Endodermal cell (in vitro differentiated cells): ENCODE measurements around the gene PLEKHG4B. TPM values are rescaled to one million over a fixed set of nuclear protein-coding genes. Genes with fewer than 3 reads are reported as not detected.
"Not testable (repeated sequence)": the region's sequence is repeated elsewhere in the genome, so short reads cannot be mapped to it uniquely, and the experiment has no call there.

Source experiments
- DNase-seq: peaks from one replicate; pipeline ENCODE4 v3.0.0-alpha.2; 2017
- H3K27ac ChIP-seq: 2 replicates; pipeline ENCODE4 v1.5.1; 2013; ENCODE audit warnings: mild to moderate bottlenecking, low read depth, low read length, moderate library complexity
- H3K27me3 ChIP-seq: 2 replicates; pipeline ENCODE4 v1.6.1; 2013; ENCODE audit warnings: mild to moderate bottlenecking, low read length, moderate library complexity; ENCODE audit not compliant: insufficient read depth, control insufficient read depth, poor library complexity, severe bottlenecking
- H3K36me3 ChIP-seq: 2 replicates; pipeline ENCODE4 v1.7.0; 2013; ENCODE audit warnings: mild to moderate bottlenecking, low read length, moderate library complexity; ENCODE audit not compliant: control insufficient read depth, insufficient read depth
- H3K4me1 ChIP-seq: one replicate; pipeline ENCODE4 v1.7.0; 2013; ENCODE audit warnings: low read length; ENCODE audit not compliant: control insufficient read depth, insufficient read depth
- H3K4me3 ChIP-seq: 2 replicates; pipeline ENCODE4 v1.5.1; 2013; ENCODE audit warnings: mild to moderate bottlenecking, low read length, moderate library complexity
- H3K9ac ChIP-seq: 2 replicates; pipeline ENCODE4 v1.6.1; 2013; ENCODE audit warnings: mild to moderate bottlenecking, low read length, moderate library complexity; ENCODE audit not compliant: poor library complexity, severe bottlenecking; ENCODE audit errors: extremely low read depth
- H3K9me3 ChIP-seq: 2 replicates; pipeline ENCODE4 v1.6.1; 2013; ENCODE audit warnings: mild to moderate bottlenecking, low read length, moderate library complexity; ENCODE audit not compliant: control insufficient read depth
- H3K27ac Mint-ChIP-seq: 2 replicates; pipeline ENCODE4 v1.8.0; 2020; ENCODE audit warnings: mixed read lengths
- H3K27me3 Mint-ChIP-seq: 2 replicates; pipeline ENCODE4 v1.8.0; 2021; ENCODE audit warnings: mild to moderate bottlenecking, mixed read lengths; ENCODE audit not compliant: insufficient read depth
- H3K36me3 Mint-ChIP-seq: 2 replicates; pipeline ENCODE4 v1.8.0; 2020; ENCODE audit warnings: low read depth, mixed read lengths
- H3K4me1 Mint-ChIP-seq: 2 replicates; pipeline ENCODE4 v1.8.0; 2020; ENCODE audit warnings: mixed read lengths
- H3K4me3 Mint-ChIP-seq: 2 replicates; pipeline ENCODE4 v1.8.0; 2020; ENCODE audit warnings: mild to moderate bottlenecking, moderate library complexity, mixed read lengths
- H3K9me3 Mint-ChIP-seq: 2 replicates; pipeline ENCODE4 v1.8.0; 2020; ENCODE audit warnings: mild to moderate bottlenecking, mixed read lengths
- CTCF ChIP-seq: fragments of 200-600 bp; sonication (generic); conservative IDR thresholded peaks from 2 replicates; pipeline ENCODE4 v1.5.0; 2021; ENCODE audit warnings: antibody characterized with exemption, mild to moderate bottlenecking
- WGBS, 2 experiments: methylation state at CpG; one replicate each; pipeline versions ENCODE4 v1.1.5 to v1.1.7; 2013; ENCODE audit warnings: missing lambda C conversion rate in 2 of 2, mixed read lengths in 1 of 2; ENCODE audit not compliant: insufficient coverage in 1 of 2, insufficient read length in 1 of 2; 5-methylcytosine and 5-hydroxymethylcytosine counted together
- total RNA-seq, 2 donors: library from RNA; stranded (reverse); fragmentation: NEBNext Ultra II Directional in 1 of 2; extraction: Animal tissue kit (Norgen Biotek cat#: 25700) in 1 of 2; gene quantifications; 2 replicates in 1 of 2; 3 replicates in 1 of 2; pipeline ENCODE4 v1.2.1, GENCODE V29; 2021

The PLEKHG4B gene
- total RNA-seq, 2 donors from 2014 or later = 16.3 to 22.8 TPM

GRCh38 chr5:96976-97660 is 5.2 kb downstream of the PLEKHG4B start:
- Mint-ChIP-seq H3K9me3 (peaks cover 4% of the 10 kb centered on the region), H3K4me3 (no peak overlapping the region), H3K4me1 (peaks cover 6% of the 10 kb centered on the region), H3K27me3 (peaks cover 75% of the 10 kb centered on the region), H3K27ac (no peak overlapping the region), H3K36me3 (peaks cover 26% of the 10 kb centered on the region)
- TF ChIP-seq CTCF = no peak
- no peak for DNase-seq
- peaks cover 15% of the 10 kb centered on the region for H3K9me3 ChIP-seq
- 83 to 95% methylated on average over 12 to 16 of the region's 17 CpGs for WGBS, 2 experiments
- H3K27me3 ChIP-seq = peaks cover 72% of the 10 kb centered on the region
- H3K4me1 ChIP-seq = no peaks in the 10 kb centered on the region
- no peak overlapping the region for H3K9ac ChIP-seq
- no peaks in the 10 kb centered on the region for H3K36me3 ChIP-seq
- no peak overlapping the region for H3K27ac ChIP-seq
- no peak overlapping the region for H3K4me3 ChIP-seq

- Mint-ChIP-seq H3K36me3 (peaks cover 26% of the 10 kb centered on the region), H3K4me1 (peaks cover 6% of the 10 kb centered on the region), H3K27ac (no peak overlapping the region)
Observed at GRCh38 chr5:99815-100214, 7.8 kb downstream of the PLEKHG4B start.

DNA sequence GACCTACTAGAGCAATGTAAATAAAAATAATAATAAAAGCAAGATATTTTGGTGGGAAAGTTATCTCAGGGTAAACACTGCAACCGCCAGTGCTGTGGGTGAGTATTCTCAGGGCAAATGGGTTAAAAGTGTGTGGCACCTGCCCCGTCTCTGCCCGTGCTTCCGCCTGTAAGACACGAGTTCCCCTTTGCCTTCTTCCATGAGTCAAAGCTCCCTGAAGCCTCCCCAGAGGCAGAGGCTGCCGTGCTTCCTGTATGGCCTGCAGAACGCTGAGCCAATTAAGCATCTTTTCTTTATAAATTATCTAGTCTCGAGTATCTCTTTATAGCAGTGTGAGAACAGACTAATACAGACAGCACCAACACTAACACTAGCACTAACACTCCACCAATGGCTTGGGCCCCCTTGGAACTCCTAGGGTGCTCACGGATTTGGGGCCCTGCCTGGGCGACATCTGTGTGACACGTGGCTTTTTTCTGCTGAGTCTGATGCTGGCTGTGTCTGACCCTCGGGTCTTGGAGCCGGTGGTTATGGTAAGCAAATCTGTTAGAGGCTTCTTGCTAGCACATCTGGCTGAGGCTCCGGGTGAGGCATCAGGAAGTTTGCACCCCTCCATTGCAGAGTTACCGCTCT is 10.6 kb downstream of the PLEKHG4B start:
- Histone ChIP-seq H3K27me3 (peaks cover 68% of the 10 kb centered on the region), H3K9ac (no peak overlapping the region), H3K27ac (no peak overlapping the region), H3K36me3 (no peaks in the 10 kb centered on the region), H3K9me3 (peaks cover 17% of the 10 kb centered on the region), H3K4me3 (no peak overlapping the region), H3K4me1 (no peaks in the 10 kb centered on the region)
- TF ChIP-seq CTCF = no peak
- no peak for DNase-seq
- Mint-ChIP-seq H3K36me3 (peaks cover 8% of the 10 kb centered on the region), H3K27ac (no peak overlapping the region), H3K4me3 (no peak overlapping the region), H3K27me3 (peaks cover 75% of the 10 kb centered on the region), H3K4me1 (peaks cover 15% of the 10 kb centered on the region), H3K9me3 (peaks cover 4% of the 10 kb centered on the region)
- WGBS, 2 experiments = 76 to 82% methylated on average over 9 to 15 of the region's 15 CpGs

More at GRCh38 chr5:99815-100214, 7.8 kb downstream of the PLEKHG4B start:
- H3K9ac ChIP-seq = no peak overlapping the region
- H3K4me1 ChIP-seq = no peaks in the 10 kb centered on the region
- no peaks in the 10 kb centered on the region for H3K36me3 ChIP-seq
- Mint-ChIP-seq H3K27me3 (peaks cover 75% of the 10 kb centered on the region), H3K9me3 (peaks cover 4% of the 10 kb centered on the region), H3K4me3 (no peak overlapping the region)
- no peak overlapping the region for H3K4me3 ChIP-seq
- H3K27me3 ChIP-seq = peaks cover 74% of the 10 kb centered on the region
- no peak for DNase-seq
- TF ChIP-seq CTCF = no peak
- WGBS, 2 experiments = 80% methylated on average over 3 of the region's 3 CpGs; no CpG with 5 or more reads in 1 of the 2 experiments
- H3K9me3 ChIP-seq = peaks cover 19% of the 10 kb centered on the region
- no peak overlapping the region for H3K27ac ChIP-seq

DNA sequence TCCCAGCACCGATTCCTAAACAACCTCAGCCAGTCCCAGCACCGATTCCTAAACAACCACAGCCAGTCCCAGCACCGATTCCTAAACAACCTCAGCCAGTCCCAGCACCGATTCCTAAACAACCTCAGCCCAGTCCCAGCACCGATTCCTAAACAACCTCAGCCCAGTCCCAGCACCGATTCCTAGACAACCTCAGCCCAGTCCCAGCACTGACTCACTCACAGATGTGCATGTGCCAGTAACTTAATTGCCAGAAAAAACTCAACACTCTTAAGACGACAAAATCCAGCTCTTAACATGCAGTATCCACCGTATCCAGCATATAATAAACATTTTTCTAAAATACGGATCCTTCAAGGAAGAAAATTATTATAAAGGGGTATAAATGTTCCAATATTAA is 12.1 kb downstream of the PLEKHG4B start:
- not testable (repeated sequence) for H3K4me3 ChIP-seq, H3K4me1 ChIP-seq, H3K9ac ChIP-seq, H3K27ac Mint-ChIP-seq, H3K9me3 Mint-ChIP-seq, H3K27ac ChIP-seq, DNase-seq, H3K4me3 Mint-ChIP-seq, H3K36me3 Mint-ChIP-seq, H3K36me3 ChIP-seq
- Mint-ChIP-seq H3K4me1 (peaks cover 15% of the 10 kb centered on the region), H3K27me3 (peaks cover 75% of the 10 kb centered on the region)
- WGBS, 2 experiments = 87 to 96% methylated on average over 2 to 6 of the region's 9 CpGs
- H3K27me3 ChIP-seq = peaks cover 60% of the 10 kb centered on the region
- peaks cover 16% of the 10 kb centered on the region for H3K9me3 ChIP-seq
